HepG2 (cell line): ENCODE measurements around the gene ZNF248. TPM values are rescaled to one million over a fixed set of nuclear protein-coding genes. Genes with fewer than 3 reads are reported as not detected.

Source experiments
- ATF1 ChIP-seq: IDR thresholded peaks from 2 replicates; pipeline ENCODE4 v1.6.1; 2016; ENCODE audit warnings: mild to moderate bottlenecking, control low read depth
- ATF7 ChIP-seq, 2 experiments: fragments of 450-650 bp in 1 of 2; sonication (generic) in 1 of 2; formaldehyde crosslinking in 1 of 2; IDR thresholded peaks; 2 replicates each; pipeline versions ENCODE4 v1.4.0 to v1.6.1; 2016 to 2020; ENCODE audit warnings: antibody characterized with exemption in 1 of 2, mild to moderate bottlenecking in 1 of 2, missing genetic modification reagents in 1 of 2
- CENPX ChIP-seq: sonication (generic); formaldehyde crosslinking; IDR thresholded peaks from 2 replicates; pipeline ENCODE4 v1.9.0; 2021; ENCODE audit warnings: mild to moderate bottlenecking, missing genetic modification reagents, moderate library complexity
- HMG20B ChIP-seq: conservative IDR thresholded peaks from 2 replicates; pipeline ENCODE4 v1.6.1; 2016; ENCODE audit warnings: missing genetic modification reagents, missing compliant biosample characterization
- ISX ChIP-seq: sonication (generic); formaldehyde crosslinking; conservative IDR thresholded peaks from 2 replicates; pipeline ENCODE4 v1.5.0; 2020; ENCODE audit warnings: missing genetic modification reagents
- KAT8 ChIP-seq: IDR thresholded peaks from 2 replicates; pipeline ENCODE4 v1.6.1; 2016; ENCODE audit warnings: missing genetic modification reagents, missing compliant biosample characterization
- MAF1 ChIP-seq: sonication (generic); formaldehyde crosslinking; IDR thresholded peaks from 2 replicates; pipeline ENCODE4 v1.5.0; 2020; ENCODE audit warnings: missing genetic modification reagents, borderline replicate concordance
- NFYB ChIP-seq: sonication (generic); formaldehyde crosslinking; IDR thresholded peaks from 2 replicates; pipeline ENCODE4 v1.4.0; 2020; ENCODE audit warnings: missing genetic modification reagents
- PCBP2 ChIP-seq: fragments of 200-400 bp; formaldehyde crosslinking; optimal IDR thresholded peaks from 2 replicates; pipeline ENCODE3; 2018; ENCODE audit warnings: low read length, low read depth; ENCODE audit not compliant: poor library complexity, severe bottlenecking
- RFXANK ChIP-seq: IDR thresholded peaks from 2 replicates; pipeline ENCODE4 v1.6.1; 2016
- TCF7L2 ChIP-seq: IDR thresholded peaks from 2 replicates; pipeline ENCODE4 v1.6.1; 2011; ENCODE audit warnings: mild to moderate bottlenecking, low read depth, low read length, moderate library complexity
- ZNF292 ChIP-seq: sonication (generic); formaldehyde crosslinking; IDR thresholded peaks from 2 replicates; pipeline ENCODE4 v1.8.1; 2022; ENCODE audit warnings: mild to moderate bottlenecking, low read depth, missing genetic modification reagents, borderline replicate concordance
- polyA plus RNA-seq, 8 experiments: library from polyadenylated mRNA; depleted of rRNA in 3 of 8; stranded (reverse) in 7 of 8; unstranded in 1 of 8; fragments of >200 nt; fragmentation: Illumina TruSeq in 4 of 8; extraction: Trizol in 4 of 8; gene quantifications; 2 replicates each; pipeline versions ENCODE4 v1.2.1 to v1.2.3, GENCODE V29; 2011 to 2016; ENCODE audit warnings: low read depth in 4 of 8, missing spikeins in 1 of 8, mixed read lengths in 1 of 8; ENCODE audit not compliant: insufficient read depth in 1 of 8
- total RNA-seq, 5 experiments: library from RNA; depleted of rRNA; stranded (reverse); fragments of >200 nt; fragmentation: Illumina TruSeq; extraction: Trizol; gene quantifications; 2 replicates each; pipeline ENCODE4 v1.2.3, GENCODE V29; 2016; ENCODE audit warnings: low read depth in 1 of 5
- TF ChIP-seq, protein P1 (sequence below): sonication (generic); formaldehyde crosslinking; IDR thresholded peaks from 2 replicates; pipeline ENCODE4 v1.8.0; 2023; ENCODE audit warnings: mild to moderate bottlenecking, missing genetic modification reagents
- TF ChIP-seq, protein P2 (sequence below): sonication (generic); formaldehyde crosslinking; IDR thresholded peaks from 2 replicates; pipeline ENCODE4 v1.9.0; 2021; ENCODE audit warnings: missing genetic modification reagents, borderline replicate concordance
- TF ChIP-seq, protein P3 (sequence below): sonication (generic); formaldehyde crosslinking; IDR thresholded peaks from 2 replicates; pipeline ENCODE4 v1.8.1; 2023; ENCODE audit warnings: mild to moderate bottlenecking, missing genetic modification reagents
- TF ChIP-seq, protein P4 (sequence below): IDR thresholded peaks from 2 replicates; pipeline ENCODE4 v1.6.1; 2016; ENCODE audit warnings: missing biosample characterization, missing genetic modification reagents, low read depth
- TF ChIP-seq, protein P5 (sequence below): IDR thresholded peaks from 2 replicates; pipeline ENCODE4 v1.6.1; 2016; ENCODE audit warnings: low read depth
- TF ChIP-seq, protein P6 (sequence below): sonication (generic); formaldehyde crosslinking; IDR thresholded peaks from 2 replicates; pipeline ENCODE4 v1.5.0; 2020; ENCODE audit warnings: mild to moderate bottlenecking, missing genetic modification reagents

Gene ZNF248
- total and polyA plus RNA-seq, 2 of the 13 experiments (the other 11 are each of a cell fraction or from before 2014, with no cell fraction given) = 12.8 to 13.3 TPM

DNA sequence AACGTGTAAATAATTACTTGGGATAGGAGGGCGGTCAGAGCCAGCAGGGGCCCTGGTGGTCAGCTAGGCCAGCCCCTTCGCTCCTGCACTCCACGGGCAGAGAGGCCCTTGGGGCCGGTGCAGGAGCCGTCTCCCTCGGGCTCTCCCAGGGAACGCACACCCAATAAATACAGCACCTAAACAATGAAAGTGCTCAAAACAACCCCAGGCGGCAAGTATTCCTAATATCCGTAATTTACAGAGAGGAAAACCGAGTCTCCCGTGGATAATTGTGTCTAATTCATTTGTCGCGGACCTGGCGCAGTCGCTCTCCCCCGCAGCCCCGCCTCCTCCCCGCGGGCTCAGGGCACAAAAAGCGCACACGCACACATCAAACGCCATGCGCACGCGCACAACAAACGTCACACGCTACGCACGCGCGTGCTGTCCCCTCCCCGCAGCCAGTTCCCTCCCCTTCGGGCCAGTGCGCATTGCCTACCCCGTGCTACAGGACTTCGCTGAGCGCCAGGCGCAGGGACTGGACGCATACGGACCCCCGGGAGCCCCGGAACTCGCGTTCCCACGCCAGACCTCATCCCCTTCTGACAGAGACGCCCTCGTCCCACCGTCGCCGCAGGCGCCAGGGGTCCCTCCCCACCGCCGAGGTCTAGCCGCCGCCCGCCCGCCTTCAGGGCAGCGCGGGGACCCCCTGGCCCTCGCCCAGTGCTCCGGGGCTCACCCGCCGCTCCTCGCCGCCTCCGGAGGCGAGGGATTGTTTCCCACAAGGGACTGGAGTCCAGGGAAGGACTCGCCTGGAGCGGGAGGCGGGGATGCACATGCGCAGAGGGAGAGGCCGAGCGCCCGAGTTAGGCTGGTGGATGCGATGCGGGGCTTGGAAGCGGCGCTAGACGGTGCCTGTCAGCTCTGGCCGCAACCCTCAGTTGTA is at the start of gene ZNF248 (continued):
- TF ChIP-seq, protein P1, sequence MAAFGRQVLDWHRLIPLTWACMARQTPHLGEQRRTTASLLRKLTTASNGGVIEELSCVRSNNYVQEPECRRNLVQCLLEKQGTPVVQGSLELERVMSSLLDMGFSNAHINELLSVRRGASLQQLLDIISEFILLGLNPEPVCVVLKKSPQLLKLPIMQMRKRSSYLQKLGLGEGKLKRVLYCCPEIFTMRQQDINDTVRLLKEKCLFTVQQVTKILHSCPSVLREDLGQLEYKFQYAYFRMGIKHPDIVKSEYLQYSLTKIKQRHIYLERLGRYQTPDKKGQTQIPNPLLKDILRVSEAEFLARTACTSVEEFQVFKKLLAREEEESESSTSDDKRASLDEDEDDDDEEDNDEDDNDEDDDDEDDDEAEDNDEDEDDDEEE (CRISPR knock-in tag) = peak; percentile 93; the same call in 1 of the 2 replicates
- TF ChIP-seq, protein P2, sequence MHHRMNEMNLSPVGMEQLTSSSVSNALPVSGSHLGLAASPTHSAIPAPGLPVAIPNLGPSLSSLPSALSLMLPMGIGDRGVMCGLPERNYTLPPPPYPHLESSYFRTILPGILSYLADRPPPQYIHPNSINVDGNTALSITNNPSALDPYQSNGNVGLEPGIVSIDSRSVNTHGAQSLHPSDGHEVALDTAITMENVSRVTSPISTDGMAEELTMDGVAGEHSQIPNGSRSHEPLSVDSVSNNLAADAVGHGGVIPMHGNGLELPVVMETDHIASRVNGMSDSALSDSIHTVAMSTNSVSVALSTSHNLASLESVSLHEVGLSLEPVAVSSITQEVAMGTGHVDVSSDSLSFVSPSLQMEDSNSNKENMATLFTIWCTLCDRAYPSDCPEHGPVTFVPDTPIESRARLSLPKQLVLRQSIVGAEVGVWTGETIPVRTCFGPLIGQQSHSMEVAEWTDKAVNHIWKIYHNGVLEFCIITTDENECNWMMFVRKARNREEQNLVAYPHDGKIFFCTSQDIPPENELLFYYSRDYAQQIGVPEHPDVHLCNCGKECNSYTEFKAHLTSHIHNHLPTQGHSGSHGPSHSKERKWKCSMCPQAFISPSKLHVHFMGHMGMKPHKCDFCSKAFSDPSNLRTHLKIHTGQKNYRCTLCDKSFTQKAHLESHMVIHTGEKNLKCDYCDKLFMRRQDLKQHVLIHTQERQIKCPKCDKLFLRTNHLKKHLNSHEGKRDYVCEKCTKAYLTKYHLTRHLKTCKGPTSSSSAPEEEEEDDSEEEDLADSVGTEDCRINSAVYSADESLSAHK (CRISPR knock-in tag) = no peak
- TF ChIP-seq, protein P3, sequence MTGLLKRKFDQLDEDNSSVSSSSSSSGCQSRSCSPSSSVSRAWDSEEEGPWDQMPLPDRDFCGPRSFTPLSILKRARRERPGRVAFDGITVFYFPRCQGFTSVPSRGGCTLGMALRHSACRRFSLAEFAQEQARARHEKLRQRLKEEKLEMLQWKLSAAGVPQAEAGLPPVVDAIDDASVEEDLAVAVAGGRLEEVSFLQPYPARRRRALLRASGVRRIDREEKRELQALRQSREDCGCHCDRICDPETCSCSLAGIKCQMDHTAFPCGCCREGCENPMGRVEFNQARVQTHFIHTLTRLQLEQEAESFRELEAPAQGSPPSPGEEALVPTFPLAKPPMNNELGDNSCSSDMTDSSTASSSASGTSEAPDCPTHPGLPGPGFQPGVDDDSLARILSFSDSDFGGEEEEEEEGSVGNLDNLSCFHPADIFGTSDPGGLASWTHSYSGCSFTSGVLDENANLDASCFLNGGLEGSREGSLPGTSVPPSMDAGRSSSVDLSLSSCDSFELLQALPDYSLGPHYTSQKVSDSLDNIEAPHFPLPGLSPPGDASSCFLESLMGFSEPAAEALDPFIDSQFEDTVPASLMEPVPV = peak; percentile 97
- TF ChIP-seq, protein P4, sequence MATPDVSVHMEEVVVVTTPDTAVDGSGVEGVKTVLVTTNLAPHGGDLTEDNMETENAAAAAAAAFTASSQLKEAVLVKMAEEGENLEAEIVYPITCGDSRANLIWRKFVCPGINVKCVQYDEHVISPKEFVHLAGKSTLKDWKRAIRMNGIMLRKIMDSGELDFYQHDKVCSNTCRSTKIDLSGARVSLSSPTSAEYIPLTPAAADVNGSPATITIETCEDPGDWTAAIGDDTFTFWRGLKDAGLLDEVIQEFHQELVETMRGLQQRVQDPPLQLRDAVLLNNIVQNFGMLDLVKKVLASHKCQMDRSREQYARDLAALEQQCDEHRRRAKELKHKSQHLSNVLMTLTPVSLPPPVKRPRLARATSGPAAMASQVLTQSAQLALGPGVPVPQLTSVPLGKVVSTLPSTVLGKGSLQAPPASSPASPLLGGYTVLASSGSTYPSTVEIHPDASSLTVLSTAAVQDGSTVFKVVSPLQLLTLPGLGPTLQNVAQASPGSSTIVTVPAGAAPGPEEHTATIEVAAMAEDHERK (CRISPR knock-in tag) = peak; percentile 91
- TF ChIP-seq ATF1 (CRISPR knock-in tag) (peak; percentile 76; the same call in 1 of the 2 replicates), CENPX (CRISPR knock-in tag) (no peak), TCF7L2 (no peak), HMG20B (no peak), NFYB (CRISPR knock-in tag) (no peak; the same call in 1 of the 2 replicates), KAT8 (CRISPR knock-in tag) (peak; percentile 88), PCBP2 (no peak), ATF7 (IDR thresholded peaks at IDR 0.05) (no peak), ATF7 (CRISPR knock-in tag; IDR thresholded peaks at IDR 0.05) (0 out of 2 replicates have a peak, but pooled peaks have one; percentile 37), MAF1 (CRISPR knock-in tag) (peak; percentile 53; the same call in 1 of the 2 replicates), ISX (CRISPR knock-in tag) (no peak; the same call in 1 of the 2 replicates), RFXANK (CRISPR knock-in tag) (0 out of 2 replicates have a peak, but pooled peaks have one; percentile 57), ZNF292 (0 out of 2 replicates have a peak, but pooled peaks have one; percentile 38)
- TF ChIP-seq, protein P5, sequence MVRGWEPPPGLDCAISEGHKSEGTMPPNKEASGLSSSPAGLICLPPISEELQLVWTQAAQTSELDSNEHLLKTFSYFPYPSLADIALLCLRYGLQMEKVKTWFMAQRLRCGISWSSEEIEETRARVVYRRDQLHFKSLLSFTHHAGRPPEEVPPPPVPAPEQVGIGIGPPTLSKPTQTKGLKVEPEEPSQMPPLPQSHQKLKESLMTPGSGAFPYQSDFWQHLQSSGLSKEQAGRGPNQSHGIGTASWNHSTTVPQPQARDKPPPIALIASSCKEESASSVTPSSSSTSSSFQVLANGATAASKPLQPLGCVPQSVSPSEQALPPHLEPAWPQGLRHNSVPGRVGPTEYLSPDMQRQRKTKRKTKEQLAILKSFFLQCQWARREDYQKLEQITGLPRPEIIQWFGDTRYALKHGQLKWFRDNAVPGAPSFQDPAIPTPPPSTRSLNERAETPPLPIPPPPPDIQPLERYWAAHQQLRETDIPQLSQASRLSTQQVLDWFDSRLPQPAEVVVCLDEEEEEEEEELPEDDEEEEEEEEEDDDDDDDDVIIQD (CRISPR knock-in tag) = 0 out of 2 replicates have a peak, but pooled peaks have one; percentile 25
- TF ChIP-seq, protein P6, sequence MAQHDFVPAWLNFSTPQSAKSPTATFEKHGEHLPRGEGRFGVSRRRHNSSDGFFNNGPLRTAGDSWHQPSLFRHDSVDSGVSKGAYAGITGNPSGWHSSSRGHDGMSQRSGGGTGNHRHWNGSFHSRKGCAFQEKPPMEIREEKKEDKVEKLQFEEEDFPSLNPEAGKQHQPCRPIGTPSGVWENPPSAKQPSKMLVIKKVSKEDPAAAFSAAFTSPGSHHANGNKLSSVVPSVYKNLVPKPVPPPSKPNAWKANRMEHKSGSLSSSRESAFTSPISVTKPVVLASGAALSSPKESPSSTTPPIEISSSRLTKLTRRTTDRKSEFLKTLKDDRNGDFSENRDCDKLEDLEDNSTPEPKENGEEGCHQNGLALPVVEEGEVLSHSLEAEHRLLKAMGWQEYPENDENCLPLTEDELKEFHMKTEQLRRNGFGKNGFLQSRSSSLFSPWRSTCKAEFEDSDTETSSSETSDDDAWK = no peak
